Common myeloid progenitor, CD34-positive (primary cell): ENCODE data around the gene PTMA.

Source experiments
- CTCF ChIA-PET: fragments of 350-600 bp; sonication (Branson Sonifier 250); formaldehyde crosslinking; loops from one replicate; lab custom pipeline; 2021; ENCODE audit warnings: antibody characterized with exemption; lab: Charles Lee
- POLR2A ChIA-PET: fragments of 350-600 bp; sonication (Branson Sonifier 250); formaldehyde crosslinking; loops from one replicate; lab custom pipeline; 2021; ENCODE audit warnings: antibody characterized with exemption; lab: Charles Lee
- DNase-seq, 3 donors: peaks; one replicate each; pipeline versions ENCODE4 v3.0.0 to v3.0.0-alpha.2; 2013
- H3K27ac ChIP-seq, 2 experiments: 1 replicate in 1 of 2; 2 replicates in 1 of 2; pipeline ENCODE4 v1.7.0; 2013; ENCODE audit warnings: inconsistent platforms in 2 of 2, low read length in 2 of 2, mild to moderate bottlenecking in 2 of 2, low read depth in 1 of 2, moderate library complexity in 1 of 2; ENCODE audit not compliant: severe bottlenecking in 2 of 2, insufficient read depth in 1 of 2, poor library complexity in 1 of 2
- H3K27me3 ChIP-seq, 5 experiments: replicated peaks in 2 of 5; 1 replicate in 3 of 5; 2 replicates in 2 of 5; pipeline versions ENCODE4 v1.6.1 to v1.7.0; 2013; ENCODE audit warnings: low read length in 4 of 5, mild to moderate bottlenecking in 2 of 5, moderate library complexity in 2 of 5, inconsistent platforms in 1 of 5; ENCODE audit not compliant: insufficient read depth in 5 of 5, control insufficient read depth in 4 of 5
- H3K36me3 ChIP-seq, 4 experiments: 1 replicate in 2 of 4; 2 replicates in 2 of 4; pipeline versions ENCODE4 v1.6.1 to v1.7.0; 2013; ENCODE audit warnings: low read length in 3 of 4, control low read depth in 1 of 4, mild to moderate bottlenecking in 1 of 4; ENCODE audit not compliant: control insufficient read depth in 4 of 4, insufficient read depth in 4 of 4
- H3K4me1 ChIP-seq, 4 experiments: 1 replicate in 3 of 4; 2 replicates in 1 of 4; pipeline versions ENCODE4 v1.6.1 to v1.7.1; 2013; ENCODE audit warnings: low read length in 3 of 4, mild to moderate bottlenecking in 3 of 4, control low read depth in 1 of 4, inconsistent platforms in 1 of 4, moderate library complexity in 1 of 4; ENCODE audit not compliant: control insufficient read depth in 4 of 4, insufficient read depth in 4 of 4; ENCODE audit errors: control extremely low read depth in 1 of 4
- H3K4me3 ChIP-seq, 7 experiments: 1 replicate in 4 of 7; 2 replicates in 3 of 7; pipeline versions ENCODE4 v1.5.1 to v1.7.0; 2013; ENCODE audit warnings: mild to moderate bottlenecking in 7 of 7, low read length in 6 of 7, moderate library complexity in 6 of 7, inconsistent platforms in 2 of 7, low read depth in 2 of 7, control low read depth in 1 of 7; ENCODE audit not compliant: insufficient read depth in 4 of 7, control insufficient read depth in 1 of 7; ENCODE audit errors: extremely low read depth in 1 of 7
- H3K9me3 ChIP-seq, 5 experiments: 1 replicate in 4 of 5; 2 replicates in 1 of 5; pipeline versions ENCODE4 v1.6.1 to v1.7.1; 2013; ENCODE audit warnings: low read length in 4 of 5, mild to moderate bottlenecking in 2 of 5, inconsistent platforms in 1 of 5, low read depth in 1 of 5, moderate library complexity in 1 of 5; ENCODE audit not compliant: control insufficient read depth in 4 of 5, insufficient read depth in 2 of 5; ENCODE audit errors: control extremely low read depth in 1 of 5
- WGBS: methylation state at CpG from one replicate; pipeline ENCODE4 v1.1.5; 2013; ENCODE audit not compliant: insufficient coverage; 5-methylcytosine and 5-hydroxymethylcytosine counted together

The PTMA gene

DNA sequence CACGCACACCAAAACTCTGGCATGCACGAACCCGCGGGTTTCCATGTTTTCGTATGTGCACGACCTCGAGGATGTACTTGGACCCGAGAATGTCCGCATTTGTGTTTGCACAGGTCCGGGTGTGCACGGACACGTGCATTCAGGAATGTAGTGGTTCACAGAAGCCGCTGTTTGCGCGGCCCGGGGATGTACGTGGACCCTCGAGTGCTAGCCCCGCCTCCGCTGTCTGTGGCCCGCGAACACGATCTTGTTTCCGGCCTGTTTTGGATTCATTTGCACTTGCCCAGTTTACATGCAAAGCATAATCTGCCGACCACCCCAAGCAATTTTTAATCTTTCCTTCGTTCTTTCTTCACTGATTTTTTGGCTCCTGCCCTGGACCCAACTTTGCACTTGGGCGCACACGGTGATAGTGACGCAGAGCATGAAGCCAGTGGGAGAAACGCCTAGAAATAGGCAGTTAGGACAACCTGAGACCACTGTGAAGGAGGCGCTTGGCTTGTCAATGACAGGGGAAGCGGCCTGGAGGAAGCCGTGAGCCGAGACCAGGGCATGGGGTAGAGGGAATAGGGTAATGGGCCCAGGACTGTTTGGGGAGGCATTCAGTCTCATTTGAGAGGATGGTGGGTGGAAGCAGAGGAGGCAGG is 45.4 kb upstream of the PTMA start:
- no peak for DNase-seq
- peaks cover 5 to 61% (median 51%) of the 10 kb centered on the region in 4 experiments for H3K4me1 ChIP-seq
- WGBS, result 96% methylated on average over 34 of the region's 34 CpGs
- H3K27me3 ChIP-seq, result no peaks in the 10 kb centered on the region
- ChIA-PET CTCF (interaction anchor here (13.1 to 16.5 kb wide), 2 partner anchors 11 to 53 kb away, joined by 133 to 318 read pairs; no protein-coding TSS in a partner anchor), POLR2A (interaction anchor here (1.4 to 1.6 kb wide), 2 partner anchors 44 to 48 kb away, joined by 3 to 6 read pairs; no protein-coding TSS in a partner anchor)
- H3K9me3 ChIP-seq, result no peaks in the 10 kb centered on the region
- H3K36me3 ChIP-seq, result no peaks in the 10 kb centered on the region
- H3K27ac ChIP-seq, result no peak overlapping the region
- peak overlapping the region in 5 of 7 experiments; percentile 37 to 75 (median 51) for H3K4me3 ChIP-seq

DNA sequence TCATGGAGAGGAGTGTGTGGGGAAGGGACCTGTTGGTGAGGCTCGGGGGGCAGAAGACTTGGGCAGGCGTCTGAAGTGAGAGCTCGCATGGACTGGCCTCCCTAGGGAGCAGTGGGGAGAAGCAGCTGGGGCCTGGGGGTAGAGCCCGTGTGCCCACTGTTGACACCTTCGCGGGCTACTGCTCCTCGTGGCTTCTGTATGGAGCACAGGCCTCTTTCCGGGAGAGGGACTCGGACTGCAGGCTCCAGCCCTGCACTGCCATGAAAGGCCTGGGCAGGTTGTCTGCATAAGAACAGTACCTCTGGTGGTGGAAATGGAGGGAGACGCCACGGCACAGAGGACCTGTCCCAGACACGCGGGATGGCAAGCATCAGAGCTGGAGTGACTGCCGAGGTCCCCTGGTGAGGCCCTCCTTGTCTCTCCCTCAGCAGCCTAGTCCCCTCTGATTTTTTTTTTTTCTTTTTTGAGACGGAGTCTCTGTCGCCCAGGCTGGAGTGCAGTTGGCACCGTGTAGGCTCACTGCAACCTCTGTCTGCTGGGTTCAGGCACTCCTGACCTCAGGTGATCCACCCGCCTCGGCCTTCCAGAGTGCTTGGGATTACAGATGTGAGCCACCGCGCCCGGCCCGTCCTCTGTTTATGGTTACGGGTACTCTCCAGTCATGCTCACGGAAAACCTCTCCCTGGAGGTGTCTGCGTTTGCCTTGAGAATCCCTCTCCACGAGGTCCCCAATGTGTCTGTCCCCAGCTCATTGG is 44.7 kb upstream of the PTMA start:
- POLR2A ChIA-PET, result no interaction called here

DNA sequence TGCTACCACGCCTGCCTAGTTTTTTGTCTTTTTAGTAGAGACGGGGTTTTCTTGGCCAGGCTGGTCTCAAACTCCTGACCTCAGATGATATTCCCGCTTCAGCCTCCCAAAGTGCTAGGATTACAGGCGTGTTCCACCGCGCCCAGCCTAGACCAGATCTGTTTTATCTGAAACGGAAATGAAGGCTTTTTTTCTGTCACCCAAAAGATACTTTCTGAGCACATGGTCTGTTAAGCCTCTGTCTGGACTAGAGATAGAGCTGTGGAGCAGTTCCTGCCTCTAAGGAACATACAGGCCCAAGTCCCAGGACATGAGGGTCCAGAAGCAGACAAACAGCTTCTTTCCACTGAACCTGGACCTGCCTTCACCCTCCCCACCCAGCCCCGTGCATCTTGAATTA is 43.6 kb upstream of the PTMA start:
- WGBS, result 83% methylated on average over 8 of the region's 8 CpGs

More for the DNA sequence above, 44.7 kb upstream of the PTMA start:
- no peaks in the 10 kb centered on the region for H3K27me3 ChIP-seq
- no peaks in the 10 kb centered on the region for H3K36me3 ChIP-seq
- H3K27ac ChIP-seq, result no peak overlapping the region
- H3K4me3 ChIP-seq, result no peak overlapping the region
- WGBS, result 96% methylated on average over 25 of the region's 27 CpGs
- peaks cover 5 to 61% (median 51%) of the 10 kb centered on the region in 4 experiments for H3K4me1 ChIP-seq
- CTCF ChIA-PET, result interaction anchor here (13.1 to 16.5 kb wide), 2 partner anchors 10 to 54 kb away, joined by 133 to 318 read pairs; no protein-coding TSS in a partner anchor
- no peaks in the 10 kb centered on the region for H3K9me3 ChIP-seq
- DNase-seq, result no peak

DNA sequence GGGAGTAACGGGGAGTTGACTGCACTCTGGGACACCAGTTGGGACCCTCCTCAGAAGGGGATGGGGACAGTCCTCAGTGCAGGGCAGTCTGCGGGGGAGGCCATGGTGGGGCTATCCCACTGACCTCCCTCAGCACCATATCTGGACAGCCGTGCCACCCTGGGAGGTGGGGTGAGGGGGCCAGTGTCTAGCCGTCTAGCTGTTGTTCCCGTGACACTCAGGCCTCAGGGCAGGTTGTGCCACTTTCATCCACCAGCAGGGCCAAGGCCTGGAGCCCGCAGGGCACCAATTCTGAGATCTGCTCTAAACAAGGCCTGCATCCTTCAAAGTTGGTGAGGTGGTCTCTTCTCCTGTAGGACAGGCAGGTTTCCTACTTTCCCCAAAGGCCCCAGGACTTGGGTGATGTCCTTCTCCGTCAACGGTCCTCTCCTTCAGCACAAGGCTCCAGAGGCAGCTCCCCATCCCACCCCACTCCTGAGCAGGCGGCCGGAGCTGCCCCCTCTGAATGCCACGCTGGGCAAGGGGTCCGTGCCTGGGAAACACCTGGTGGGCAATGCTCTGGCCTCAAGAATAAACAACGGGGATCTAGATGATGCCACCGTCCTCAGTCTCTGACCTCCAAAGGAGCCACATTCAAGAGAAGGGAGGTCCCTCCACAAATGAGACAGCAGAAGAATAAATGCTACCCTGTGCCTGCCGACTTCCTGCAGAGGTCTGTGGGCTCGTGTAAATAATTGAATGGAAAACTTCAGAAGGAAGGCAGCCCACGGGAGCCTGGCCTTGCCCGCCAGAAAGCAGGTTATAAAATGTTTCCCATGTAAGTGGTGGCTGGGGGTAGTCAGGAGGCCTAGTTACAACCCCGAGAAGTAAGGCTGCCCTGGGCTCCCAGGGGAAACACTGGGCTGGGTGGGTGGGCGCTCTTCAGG is 42.8 kb upstream of the PTMA start:
- ChIA-PET CTCF (interaction anchor here (0.9 to 16.5 kb wide), 4 partner anchors 9 to 56 kb away, joined by 4 to 318 read pairs (median 70); no protein-coding TSS in a partner anchor), POLR2A (interaction anchor here (0.7 to 2.7 kb wide), 6 partner anchors 9 to 51 kb away, joined by 3 to 9 read pairs (median 5); partner anchors contain the start of gene PTMA)
- no peak for DNase-seq
- H3K36me3 ChIP-seq, result no peaks in the 10 kb centered on the region
- H3K9me3 ChIP-seq, result no peaks in the 10 kb centered on the region
- H3K27me3 ChIP-seq, result no peaks in the 10 kb centered on the region
- H3K4me3 ChIP-seq, result peak overlapping the region in 5 of 7 experiments; percentile 56 to 79 (median 67)
- H3K27ac ChIP-seq, result peak overlapping the region; percentile 66 to 91
- 58% methylated on average over 13 of the region's 20 CpGs for WGBS
- H3K4me1 ChIP-seq, result peaks cover 5 to 71% (median 57%) of the 10 kb centered on the region in 4 experiments

More for the DNA sequence above, 43.6 kb upstream of the PTMA start:
- POLR2A ChIA-PET, result interaction anchor here (1.3 kb wide), 1 partner anchor 43 kb away, joined by 6 read pairs; the partner anchor contains the start of gene PTMA
- Histone ChIP-seq H3K36me3 (no peaks in the 10 kb centered on the region), H3K27me3 (no peaks in the 10 kb centered on the region), H3K4me1 (peaks cover 5 to 63% (median 53%) of the 10 kb centered on the region in 4 experiments), H3K27ac (no peak overlapping the region), H3K4me3 (peak overlapping the region in 1 of 7 experiments; percentile 4), H3K9me3 (no peaks in the 10 kb centered on the region)
- CTCF ChIA-PET, result interaction anchor here (0.9 to 16.5 kb wide), 4 partner anchors 9 to 55 kb away, joined by 4 to 318 read pairs (median 70); no protein-coding TSS in a partner anchor
- no peak for DNase-seq

DNA sequence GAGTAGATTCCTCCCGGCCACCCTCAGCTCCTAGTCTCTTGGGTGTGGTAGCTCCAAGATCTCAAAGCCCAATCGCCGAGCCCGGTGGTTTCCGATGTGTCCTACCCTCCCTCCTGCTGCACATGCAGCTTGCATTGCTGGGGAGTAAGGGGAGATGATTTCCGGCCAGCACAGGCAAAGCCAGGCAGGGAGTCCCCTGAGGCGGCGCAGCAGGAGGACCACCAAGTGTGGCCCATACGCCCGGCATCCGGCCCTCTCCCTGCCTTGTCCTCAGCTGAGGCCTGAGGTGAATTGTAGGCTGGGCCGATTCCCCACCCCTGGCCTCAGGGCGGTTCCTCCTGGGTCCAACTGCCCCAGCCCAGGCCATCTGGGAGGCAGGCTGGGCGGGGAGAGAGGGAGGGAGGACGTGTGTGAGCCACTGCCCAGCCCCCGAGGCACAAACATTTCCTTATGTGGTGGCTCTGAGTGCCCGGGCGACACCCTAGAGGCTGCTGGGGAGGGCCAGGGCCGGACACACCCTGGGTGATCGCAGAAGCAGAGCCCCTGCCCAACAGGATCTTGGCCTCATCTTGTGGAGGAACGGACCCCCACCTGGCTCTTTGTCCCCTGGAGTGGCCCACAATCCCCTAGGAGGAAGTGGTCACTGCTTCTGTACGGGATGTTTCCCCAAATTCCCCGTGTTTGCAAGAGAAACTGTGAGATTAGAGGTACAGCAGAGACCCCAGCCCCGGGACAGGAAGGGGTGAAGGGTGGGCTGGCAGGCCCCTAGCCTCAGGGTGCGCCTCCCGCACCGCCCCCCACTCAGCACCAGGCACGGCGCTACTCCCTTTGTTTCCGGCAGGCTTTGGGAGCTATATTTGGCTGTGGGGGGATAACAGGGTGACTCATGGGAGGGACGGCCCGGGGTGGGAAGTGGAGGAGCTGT is 41.9 kb upstream of the PTMA start:
- peak; percentile 60 to 87 (median 85) for DNase-seq
- ChIA-PET CTCF (interaction anchor here (0.9 to 16.5 kb wide), 6 partner anchors 8 to 57 kb away, joined by 3 to 318 read pairs (median 6); no protein-coding TSS in a partner anchor), POLR2A (interaction anchor here (0.6 to 2.7 kb wide), 10 partner anchors 9 to 52 kb away, joined by 3 to 9 read pairs (median 4); partner anchors contain the start of gene PTMA)
- H3K36me3 ChIP-seq, result no peaks in the 10 kb centered on the region
- peak overlapping the region; percentile 37 to 79 (median 65) for H3K4me3 ChIP-seq
- H3K27ac ChIP-seq, result peak overlapping the region; percentile 66 to 91
- 0% methylated on average over 19 of the region's 32 CpGs for WGBS
- H3K27me3 ChIP-seq, result no peaks in the 10 kb centered on the region
- peaks cover 5 to 79% (median 66%) of the 10 kb centered on the region in 4 experiments for H3K4me1 ChIP-seq
- H3K9me3 ChIP-seq, result no peaks in the 10 kb centered on the region
